Skeletal muscle tissue (tissue), 4 donors: ENCODE data around the gene ZNF333. TPM values are rescaled to one million over a fixed set of nuclear protein-coding genes. Genes with fewer than 3 reads are reported as not detected.
"Not testable (repeated sequence)": the region's sequence is repeated elsewhere in the genome, so short reads cannot be mapped to it uniquely, and the experiment has no call there.

Experiments used
- H3K27ac ChIP-seq: one replicate; pipeline ENCODE4 v1.7.0; 2013; ENCODE audit warnings: mild to moderate bottlenecking, low read depth, low read length, inconsistent platforms
- H3K27me3 ChIP-seq, 3 donors: one replicate each; pipeline ENCODE4 v1.7.0; 2013; ENCODE audit warnings: low read length in 3 of 3; ENCODE audit not compliant: control insufficient read depth in 3 of 3, insufficient read depth in 3 of 3
- H3K36me3 ChIP-seq, 3 donors: one replicate each; pipeline ENCODE4 v1.7.0; 2013; ENCODE audit warnings: low read length in 3 of 3; ENCODE audit not compliant: control insufficient read depth in 3 of 3, insufficient read depth in 3 of 3
- H3K4me1 ChIP-seq, 3 donors: one replicate each; pipeline ENCODE4 v1.7.0; 2013; ENCODE audit warnings: low read length in 3 of 3, mild to moderate bottlenecking in 3 of 3; ENCODE audit not compliant: control insufficient read depth in 3 of 3, insufficient read depth in 3 of 3
- H3K4me3 ChIP-seq, 3 donors: one replicate each; pipeline ENCODE4 v1.7.0; 2013; ENCODE audit warnings: low read length in 3 of 3
- H3K9ac ChIP-seq, 3 donors: one replicate each; pipeline ENCODE4 v1.7.0; 2013; ENCODE audit warnings: low read length in 3 of 3, mild to moderate bottlenecking in 3 of 3, moderate library complexity in 2 of 3, low read depth in 1 of 3
- H3K9me3 ChIP-seq, 3 donors: one replicate each; pipeline ENCODE4 v1.7.0; 2013; ENCODE audit warnings: low read length in 3 of 3; ENCODE audit not compliant: control insufficient read depth in 3 of 3
- total RNA-seq: library from RNA; depleted of rRNA; stranded (reverse); fragments of >200 nt; gene quantifications from one replicate; pipeline ENCODE4 v1.2.3, GENCODE V29; 2014
- donor health status: Osteomylitis.

Gene ZNF333
- total RNA-seq, 1 donor from 2014 or later, result 12.0 TPM

- H3K4me3 ChIP-seq, result no peak overlapping the region
- no peaks in the 10 kb centered on the region for H3K36me3 ChIP-seq
- H3K27ac ChIP-seq, result no peak overlapping the region
- no peaks in the 10 kb centered on the region for H3K4me1 ChIP-seq
- H3K9ac ChIP-seq, result no peak overlapping the region
- H3K27me3 ChIP-seq, result peaks cover 0 to 2% (median 0%) of the 10 kb centered on the region in 3 donors
- no peaks in the 10 kb centered on the region for H3K9me3 ChIP-seq
These were observed 83.1 kb downstream of the ZNF333 start for GRCh38 chr19:14772995-14773394.

GRCh38 chr19:14773722-14774121 is 83.9 kb downstream of the ZNF333 start:
- not testable (repeated sequence) for H3K27me3 ChIP-seq, H3K9ac ChIP-seq, H3K4me1 ChIP-seq, H3K9me3 ChIP-seq, H3K4me3 ChIP-seq, H3K27ac ChIP-seq, H3K36me3 ChIP-seq

GRCh38 chr19:14774373-14774772 is 84.5 kb downstream of the ZNF333 start:
- Histone ChIP-seq H3K4me1 (no peaks in the 10 kb centered on the region), H3K9ac (no peak overlapping the region), H3K9me3 (no peaks in the 10 kb centered on the region), H3K27ac (no peak overlapping the region), H3K36me3 (no peaks in the 10 kb centered on the region), H3K27me3 (peaks cover 0 to 2% (median 0%) of the 10 kb centered on the region in 3 donors), H3K4me3 (no peak overlapping the region)

GRCh38 chr19:14775326-14775725 is 85.5 kb downstream of the ZNF333 start:
- not testable (repeated sequence) for H3K4me1 ChIP-seq, H3K4me3 ChIP-seq

GRCh38 chr19:14775869-14776586 is 86.2 kb downstream of the ZNF333 start:
- no peak overlapping the region for H3K9ac ChIP-seq
- H3K9me3 ChIP-seq, result no peaks in the 10 kb centered on the region
- no peaks in the 10 kb centered on the region for H3K4me1 ChIP-seq
- peaks cover 0 to 2% (median 0%) of the 10 kb centered on the region in 3 donors for H3K27me3 ChIP-seq
- H3K36me3 ChIP-seq, result no peaks in the 10 kb centered on the region
- H3K4me3 ChIP-seq, result peak overlapping the region in 1 of 3 donors; percentile 14
- H3K27ac ChIP-seq, result no peak overlapping the region

More at GRCh38 chr19:14775326-14775725, 85.5 kb downstream of the ZNF333 start:
- not testable (repeated sequence) for H3K27me3 ChIP-seq, H3K9me3 ChIP-seq, H3K27ac ChIP-seq, H3K36me3 ChIP-seq, H3K9ac ChIP-seq

GRCh38 chr19:14777645-14778044 is 87.8 kb downstream of the ZNF333 start:
- H3K36me3 ChIP-seq, H3K27ac ChIP-seq, H3K4me1 ChIP-seq, H3K9ac ChIP-seq, H3K27me3 ChIP-seq, H3K4me3 ChIP-seq, H3K9me3 ChIP-seq: not testable (repeated sequence)

DNA sequence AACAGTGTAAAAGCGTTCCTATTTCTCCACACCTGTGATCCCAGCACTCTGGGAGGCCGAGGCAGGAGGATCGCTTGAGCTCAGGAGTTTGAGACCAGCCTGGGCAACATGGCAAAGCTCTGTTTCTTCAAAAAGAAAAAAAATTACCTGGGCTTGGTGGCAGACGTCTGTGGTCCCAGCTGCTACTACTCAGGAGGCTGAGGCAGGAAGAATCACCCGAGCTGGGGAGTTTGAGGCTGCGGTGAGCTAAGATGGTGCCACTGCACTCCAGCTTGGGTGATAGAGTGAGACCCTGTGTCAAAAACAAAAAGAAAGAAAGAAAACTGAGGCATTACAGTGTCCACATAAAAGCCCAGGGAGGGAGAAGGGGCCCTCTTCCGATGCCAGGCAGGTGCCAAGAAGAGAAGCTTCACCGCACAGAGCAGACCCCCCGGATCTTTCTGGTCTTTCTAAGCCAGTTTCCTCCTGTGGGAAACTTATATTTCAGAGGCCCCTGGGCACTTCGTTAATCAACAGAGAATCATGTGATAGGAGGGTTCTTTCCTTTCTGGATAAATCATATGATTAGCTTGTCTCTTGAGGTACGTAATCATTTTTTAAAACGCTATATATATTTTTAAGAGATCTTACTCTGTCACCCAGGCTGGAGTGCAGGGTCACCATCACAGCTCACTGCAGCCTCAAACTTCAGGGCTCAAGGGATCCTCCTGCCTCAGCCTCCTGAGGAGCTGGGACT is 88.4 kb downstream of the ZNF333 start, which contains the start of gene ADGRE2:
Gene ADGRE2, minus strand, starts transcription at position 451 of the 736 bp plus-strand sequence. CDS start 1,804 bp downstream, outside the sequence.
- not testable (repeated sequence) for H3K36me3 ChIP-seq, H3K4me3 ChIP-seq, H3K27ac ChIP-seq, H3K4me1 ChIP-seq, H3K27me3 ChIP-seq, H3K9ac ChIP-seq, H3K9me3 ChIP-seq

DNA sequence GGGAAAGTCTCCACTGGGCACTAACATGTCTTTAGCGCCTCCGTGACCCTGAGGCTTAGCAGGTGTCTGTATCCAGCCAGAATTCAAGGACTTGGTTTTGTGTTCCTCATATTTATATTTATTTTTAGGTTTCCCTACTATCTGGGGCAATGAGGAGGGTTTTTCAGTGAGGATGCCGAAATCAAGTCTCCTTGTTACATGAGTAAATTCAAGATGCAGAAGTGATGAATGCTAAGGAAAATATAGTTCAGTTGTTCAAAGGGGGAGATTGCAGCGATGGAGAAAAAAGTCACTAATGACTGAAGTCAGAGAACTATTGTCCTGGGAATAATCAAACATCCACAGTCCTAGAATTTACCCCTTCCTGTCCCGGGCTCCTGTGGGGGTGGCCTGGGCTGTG is 89.3 kb downstream of the ZNF333 start:
- Histone ChIP-seq H3K9me3 (no peaks in the 10 kb centered on the region), H3K27ac (no peak overlapping the region), H3K4me3 (no peak overlapping the region), H3K4me1 (no peaks in the 10 kb centered on the region), H3K9ac (no peak overlapping the region), H3K36me3 (no peaks in the 10 kb centered on the region), H3K27me3 (peaks cover 0 to 2% (median 0%) of the 10 kb centered on the region in 3 donors)

- not testable (repeated sequence) for H3K4me3 ChIP-seq, H3K27ac ChIP-seq, H3K9ac ChIP-seq, H3K9me3 ChIP-seq, H3K27me3 ChIP-seq, H3K36me3 ChIP-seq, H3K4me1 ChIP-seq
These were observed 90.9 kb downstream of the ZNF333 start for GRCh38 chr19:14780622-14781225.
